WTC11 (cell line): ENCODE data around the gene CHID1. TPM values are rescaled to one million over a fixed set of nuclear protein-coding genes. Genes with fewer than 3 reads are reported as not detected.

Source experiments
- ATAC-seq: fragments of 200-7000 bp; cut with Tn5 transposase; 2 replicates; pipeline ENCODE4 v1.10.0; 2021; ENCODE audit warnings: mild to moderate bottlenecking, moderate library complexity
- CTCF ChIA-PET: fragments of 300-600 bp; sonication (Branson Sonifier 250); formaldehyde crosslinking; loops from one replicate; lab custom pipeline; 2021; ENCODE audit warnings: antibody characterized with exemption; lab: Charles Lee
- POLR2A ChIA-PET: fragments of 350-600 bp; sonication (Branson Sonifier 250); formaldehyde crosslinking; loops from one replicate; lab custom pipeline; 2021; ENCODE audit warnings: antibody characterized with exemption; lab: Charles Lee
- DNase-seq: peaks from one replicate; pipeline ENCODE4 v3.0.0; 2021; ENCODE audit warnings: low spot score
- H3K27ac Mint-ChIP-seq: 2 replicates; pipeline ENCODE4 v1.8.0; 2021; ENCODE audit warnings: mixed read lengths
- H3K27me3 Mint-ChIP-seq: 2 replicates; pipeline ENCODE4 v1.8.0; 2021; ENCODE audit warnings: low read depth, mild to moderate bottlenecking, moderate library complexity, mixed read lengths
- H3K36me3 Mint-ChIP-seq: 2 replicates; pipeline ENCODE4 v1.8.0; 2021; ENCODE audit warnings: mixed read lengths
- H3K4me1 Mint-ChIP-seq: 2 replicates; pipeline ENCODE4 v1.8.0; 2022; ENCODE audit warnings: mixed read lengths
- H3K4me3 Mint-ChIP-seq: 2 replicates; pipeline ENCODE4 v1.8.0; 2021; ENCODE audit warnings: mild to moderate bottlenecking, moderate library complexity, mixed read lengths
- H3K9me3 Mint-ChIP-seq: 2 replicates; pipeline ENCODE4 v1.8.0; 2021; ENCODE audit warnings: mixed read lengths
- ATF1 ChIP-seq: sonication (generic); formaldehyde crosslinking; IDR thresholded peaks from 2 replicates; pipeline ENCODE4 v1.8.1; 2023; ENCODE audit warnings: mild to moderate bottlenecking, moderate library complexity, missing genetic modification reagents
- E2F1 ChIP-seq: sonication (generic); formaldehyde crosslinking; IDR thresholded peaks from 2 replicates; pipeline ENCODE4 v1.8.0; 2022; ENCODE audit warnings: mild to moderate bottlenecking, missing genetic modification reagents
- ELF4 ChIP-seq: sonication (generic); formaldehyde crosslinking; IDR thresholded peaks from 2 replicates; pipeline ENCODE4 v1.8.1; 2022; ENCODE audit warnings: low read depth, mild to moderate bottlenecking, moderate library complexity, missing genetic modification reagents
- FOXP1 ChIP-seq: sonication (generic); formaldehyde crosslinking; IDR thresholded peaks from 2 replicates; pipeline ENCODE4 v1.8.0; 2022; ENCODE audit warnings: missing genetic modification reagents, mild to moderate bottlenecking, moderate library complexity, borderline replicate concordance
- GABPB1 ChIP-seq: sonication (generic); formaldehyde crosslinking; IDR thresholded peaks from 2 replicates; pipeline ENCODE4 v1.8.1; 2023; ENCODE audit warnings: mild to moderate bottlenecking, missing genetic modification reagents
- JAZF1 ChIP-seq: fragments of 250-450 bp; sonication (Bioruptor Pico); IDR thresholded peaks from 2 replicates; pipeline ENCODE4 v1.9.0; 2021; ENCODE audit warnings: moderate library complexity, mild to moderate bottlenecking, inconsistent platforms
- JUN ChIP-seq: sonication (generic); formaldehyde crosslinking; IDR thresholded peaks from 2 replicates; pipeline ENCODE4 v1.8.0; 2023; ENCODE audit warnings: mild to moderate bottlenecking, missing genetic modification reagents
- NFE2L1 ChIP-seq: sonication (generic); formaldehyde crosslinking; IDR thresholded peaks from 2 replicates; pipeline ENCODE4 v1.8.1; 2023; ENCODE audit warnings: missing genetic modification reagents
- PRRX2 ChIP-seq: fragments of 250-450 bp; sonication (Bioruptor Pico); IDR thresholded peaks from 2 replicates; pipeline ENCODE4 v1.8.0; 2021; ENCODE audit warnings: mild to moderate bottlenecking
- RELA ChIP-seq: sonication (generic); formaldehyde crosslinking; IDR thresholded peaks from 2 replicates; pipeline ENCODE4 v1.8.1; 2022; ENCODE audit warnings: missing genetic modification reagents, mild to moderate bottlenecking, borderline replicate concordance
- RORB ChIP-seq: fragments of 250-450 bp; sonication (Bioruptor Pico); IDR thresholded peaks from 2 replicates; pipeline ENCODE4 v1.9.0; 2021; ENCODE audit warnings: mild to moderate bottlenecking
- TEAD1 ChIP-seq: sonication (generic); formaldehyde crosslinking; IDR thresholded peaks from 2 replicates; pipeline ENCODE4 v1.8.0; 2022; ENCODE audit warnings: mild to moderate bottlenecking, missing genetic modification reagents
- TP53 ChIP-seq: sonication (generic); formaldehyde crosslinking; IDR thresholded peaks from 2 replicates; pipeline ENCODE4 v1.8.1; 2023; ENCODE audit warnings: mild to moderate bottlenecking, missing genetic modification reagents
- ZNF232 ChIP-seq: sonication (generic); formaldehyde crosslinking; IDR thresholded peaks from 2 replicates; pipeline ENCODE4 v1.8.0; 2022; ENCODE audit warnings: mild to moderate bottlenecking, missing genetic modification reagents
- ZNF263 ChIP-seq: sonication (generic); formaldehyde crosslinking; IDR thresholded peaks from 2 replicates; pipeline ENCODE4 v1.8.1; 2022; ENCODE audit warnings: low read depth, mild to moderate bottlenecking, moderate library complexity, missing genetic modification reagents
- ZNF396 ChIP-seq: fragments of 250-450 bp; sonication (Bioruptor Pico); IDR thresholded peaks from 2 replicates; pipeline ENCODE4 v1.8.0; 2021; ENCODE audit warnings: mild to moderate bottlenecking, moderate library complexity, borderline replicate concordance
- total RNA-seq: library from RNA; stranded (reverse); gene quantifications from 3 replicates; pipeline ENCODE4 v1.2.3, GENCODE V29; 2021
- TF ChIP-seq, protein P1 (sequence below): fragments of 250-450 bp; sonication (Bioruptor Pico); IDR thresholded peaks from 2 replicates; pipeline ENCODE4 v1.9.0; 2021; ENCODE audit warnings: mild to moderate bottlenecking
- TF ChIP-seq, protein P2 (sequence below): sonication (generic); formaldehyde crosslinking; IDR thresholded peaks from 2 replicates; pipeline ENCODE4 v1.8.1; 2022; ENCODE audit warnings: mild to moderate bottlenecking, moderate library complexity, missing genetic modification reagents
- TF ChIP-seq, protein P3 (sequence below): sonication (generic); formaldehyde crosslinking; IDR thresholded peaks from 2 replicates; pipeline ENCODE4 v1.8.0; 2022; ENCODE audit warnings: missing genetic modification reagents

Gene CHID1
- total RNA-seq, 1 experiment from 2014 or later = 92.8 TPM

- DNase-seq (no peak), ATAC-seq (no peak)
- Mint-ChIP-seq H3K27me3 (peaks cover 33% of the 10 kb centered on the region), H3K27ac (no peak overlapping the region), H3K36me3 (no peaks in the 10 kb centered on the region), H3K4me1 (peaks cover 45% of the 10 kb centered on the region), H3K9me3 (no peaks in the 10 kb centered on the region), H3K4me3 (peak overlapping the region; percentile 69)
- TF ChIP-seq E2F1 (no peak), JAZF1 (CRISPR knock-in tag) (no peak), ZNF396 (no peak), ELF4 (CRISPR knock-in tag) (no peak; the same call in 1 of the 2 replicates), FOXP1 (CRISPR knock-in tag) (0 out of 2 replicates have a peak, but pooled peaks have one; percentile 6), RORB (CRISPR knock-in tag) (no peak), PRRX2 (CRISPR knock-in tag) (no peak), RELA (CRISPR knock-in tag) (no peak), ATF1 (CRISPR knock-in tag) (no peak), TEAD1 (CRISPR knock-in tag) (0 out of 2 replicates have a peak, but pooled peaks have one; percentile 5)
- ChIA-PET CTCF (interaction anchor here (0.7 to 7.7 kb wide), 8 partner anchors 7 to 277 kb away, joined by 3 to 82 read pairs (median 12); partner anchors contain the start of genes PNPLA2, POLR2L and TSPAN4), POLR2A (interaction anchor here (1.1 to 4.7 kb wide), 6 partner anchors 12 to 40 kb away, joined by 3 to 38 read pairs (median 5); partner anchors contain the start of genes PIDD1, PNPLA2, RPLP2 and TSPAN4)
These were observed 79.3 kb downstream of the CHID1 start for GRCh38 chr11:831118-831864.

- POLR2A ChIA-PET = interaction anchor here (1.1 to 4.7 kb wide), 7 partner anchors 11 to 215 kb away, joined by 3 to 38 read pairs (median 5); partner anchors contain the start of genes IRF7, PIDD1, PNPLA2 and RPLP2
- CTCF ChIA-PET = interaction anchor here (0.7 to 7.7 kb wide), 11 partner anchors 8 to 276 kb away, joined by 3 to 82 read pairs (median 8); partner anchors contain the start of genes PNPLA2, POLR2L and TSPAN4
- peaks cover 33% of the 10 kb centered on the region for H3K27me3 Mint-ChIP-seq
- H3K27ac Mint-ChIP-seq = no peak overlapping the region
- no peaks in the 10 kb centered on the region for H3K9me3 Mint-ChIP-seq
- peak overlapping the region; percentile 76 for H3K4me3 Mint-ChIP-seq
- no peaks in the 10 kb centered on the region for H3K36me3 Mint-ChIP-seq
- DNase-seq (peak; percentile 94), ATAC-seq (peak; percentile 58)
- H3K4me1 Mint-ChIP-seq = peaks cover 45% of the 10 kb centered on the region
- TF ChIP-seq ZNF232 (CRISPR knock-in tag) = no peak
- TF ChIP-seq, protein P1, sequence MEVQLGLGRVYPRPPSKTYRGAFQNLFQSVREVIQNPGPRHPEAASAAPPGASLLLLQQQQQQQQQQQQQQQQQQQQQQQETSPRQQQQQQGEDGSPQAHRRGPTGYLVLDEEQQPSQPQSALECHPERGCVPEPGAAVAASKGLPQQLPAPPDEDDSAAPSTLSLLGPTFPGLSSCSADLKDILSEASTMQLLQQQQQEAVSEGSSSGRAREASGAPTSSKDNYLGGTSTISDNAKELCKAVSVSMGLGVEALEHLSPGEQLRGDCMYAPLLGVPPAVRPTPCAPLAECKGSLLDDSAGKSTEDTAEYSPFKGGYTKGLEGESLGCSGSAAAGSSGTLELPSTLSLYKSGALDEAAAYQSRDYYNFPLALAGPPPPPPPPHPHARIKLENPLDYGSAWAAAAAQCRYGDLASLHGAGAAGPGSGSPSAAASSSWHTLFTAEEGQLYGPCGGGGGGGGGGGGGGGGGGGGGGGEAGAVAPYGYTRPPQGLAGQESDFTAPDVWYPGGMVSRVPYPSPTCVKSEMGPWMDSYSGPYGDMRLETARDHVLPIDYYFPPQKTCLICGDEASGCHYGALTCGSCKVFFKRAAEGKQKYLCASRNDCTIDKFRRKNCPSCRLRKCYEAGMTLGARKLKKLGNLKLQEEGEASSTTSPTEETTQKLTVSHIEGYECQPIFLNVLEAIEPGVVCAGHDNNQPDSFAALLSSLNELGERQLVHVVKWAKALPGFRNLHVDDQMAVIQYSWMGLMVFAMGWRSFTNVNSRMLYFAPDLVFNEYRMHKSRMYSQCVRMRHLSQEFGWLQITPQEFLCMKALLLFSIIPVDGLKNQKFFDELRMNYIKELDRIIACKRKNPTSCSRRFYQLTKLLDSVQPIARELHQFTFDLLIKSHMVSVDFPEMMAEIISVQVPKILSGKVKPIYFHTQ (CRISPR knock-in tag) = no peak
- TF ChIP-seq, protein P2, sequence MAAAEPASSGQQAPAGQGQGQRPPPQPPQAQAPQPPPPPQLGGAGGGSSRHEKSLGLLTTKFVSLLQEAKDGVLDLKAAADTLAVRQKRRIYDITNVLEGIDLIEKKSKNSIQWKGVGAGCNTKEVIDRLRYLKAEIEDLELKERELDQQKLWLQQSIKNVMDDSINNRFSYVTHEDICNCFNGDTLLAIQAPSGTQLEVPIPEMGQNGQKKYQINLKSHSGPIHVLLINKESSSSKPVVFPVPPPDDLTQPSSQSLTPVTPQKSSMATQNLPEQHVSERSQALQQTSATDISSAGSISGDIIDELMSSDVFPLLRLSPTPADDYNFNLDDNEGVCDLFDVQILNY (CRISPR knock-in tag) = no peak
- TF ChIP-seq RELA (CRISPR knock-in tag) = no peak; the same call in 1 of the 2 replicates
- no peak for TF ChIP-seq NFE2L1 (CRISPR knock-in tag)
- TF ChIP-seq, protein P3, sequence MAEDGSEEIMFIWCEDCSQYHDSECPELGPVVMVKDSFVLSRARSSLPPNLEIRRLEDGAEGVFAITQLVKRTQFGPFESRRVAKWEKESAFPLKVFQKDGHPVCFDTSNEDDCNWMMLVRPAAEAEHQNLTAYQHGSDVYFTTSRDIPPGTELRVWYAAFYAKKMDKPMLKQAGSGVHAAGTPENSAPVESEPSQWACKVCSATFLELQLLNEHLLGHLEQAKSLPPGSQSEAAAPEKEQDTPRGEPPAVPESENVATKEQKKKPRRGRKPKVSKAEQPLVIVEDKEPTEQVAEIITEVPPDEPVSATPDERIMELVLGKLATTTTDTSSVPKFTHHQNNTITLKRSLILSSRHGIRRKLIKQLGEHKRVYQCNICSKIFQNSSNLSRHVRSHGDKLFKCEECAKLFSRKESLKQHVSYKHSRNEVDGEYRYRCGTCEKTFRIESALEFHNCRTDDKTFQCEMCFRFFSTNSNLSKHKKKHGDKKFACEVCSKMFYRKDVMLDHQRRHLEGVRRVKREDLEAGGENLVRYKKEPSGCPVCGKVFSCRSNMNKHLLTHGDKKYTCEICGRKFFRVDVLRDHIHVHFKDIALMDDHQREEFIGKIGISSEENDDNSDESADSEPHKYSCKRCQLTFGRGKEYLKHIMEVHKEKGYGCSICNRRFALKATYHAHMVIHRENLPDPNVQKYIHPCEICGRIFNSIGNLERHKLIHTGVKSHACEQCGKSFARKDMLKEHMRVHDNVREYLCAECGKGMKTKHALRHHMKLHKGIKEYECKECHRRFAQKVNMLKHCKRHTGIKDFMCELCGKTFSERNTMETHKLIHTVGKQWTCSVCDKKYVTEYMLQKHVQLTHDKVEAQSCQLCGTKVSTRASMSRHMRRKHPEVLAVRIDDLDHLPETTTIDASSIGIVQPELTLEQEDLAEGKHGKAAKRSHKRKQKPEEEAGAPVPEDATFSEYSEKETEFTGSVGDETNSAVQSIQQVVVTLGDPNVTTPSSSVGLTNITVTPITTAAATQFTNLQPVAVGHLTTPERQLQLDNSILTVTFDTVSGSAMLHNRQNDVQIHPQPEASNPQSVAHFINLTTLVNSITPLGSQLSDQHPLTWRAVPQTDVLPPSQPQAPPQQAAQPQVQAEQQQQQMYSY = peak; percentile 43; the same call in 1 of the 2 replicates
- peak; percentile 69; the same call in 1 of the 2 replicates for TF ChIP-seq E2F1
- no peak for TF ChIP-seq GABPB1 (CRISPR knock-in tag)
- no peak for TF ChIP-seq ZNF263 (CRISPR knock-in tag)
- 0 out of 2 replicates have a peak, but pooled peaks have one; percentile 45 for TF ChIP-seq ATF1 (CRISPR knock-in tag)
- peak; percentile 61; the same call in 1 of the 2 replicates for TF ChIP-seq TP53 (CRISPR knock-in tag)
- TF ChIP-seq JUN = no peak
These were observed 80.1 kb downstream of the CHID1 start for GRCh38 chr11:830295-831117.
